H1 (cell line): ENCODE data around the gene SIRT5. TPM values are rescaled to one million over a fixed set of nuclear protein-coding genes. Genes with fewer than 3 reads are reported as not detected.

Source experiments
- CTCF ChIA-PET: fragments of 300-600 bp; sonication (Branson Sonifier 250); formaldehyde crosslinking; loops from one replicate; lab custom pipeline; 2021; ENCODE audit not compliant: partially characterized antibody; lab: Charles Lee
- POLR2A ChIA-PET: fragments of 300-600 bp; sonication (Branson Sonifier 250); formaldehyde crosslinking; loops from one replicate; lab custom pipeline; 2021; ENCODE audit warnings: inconsistent platforms; ENCODE audit not compliant: partially characterized antibody; lab: Charles Lee
- DNase-seq, 2 experiments: peaks; one replicate each; pipeline versions ENCODE4 v3.0.0 to v3.0.0-alpha.2; 2010 to 2022; ENCODE audit warnings: low spot score in 2 of 2, low read depth in 1 of 2, mixed read lengths in 1 of 2
- FAIRE-seq: peaks from 2 replicates; lab custom pipeline; 2011; peaks lifted over from hg19 to GRCh38; lab: Jason Lieb, UNC
- H2AFZ ChIP-seq: 2 replicates; pipeline ENCODE4 v1.8.1; 2012; ENCODE audit warnings: low read length, inconsistent platforms
- H2AK5ac ChIP-seq: 2 replicates; pipeline ENCODE4 v1.6.1; 2013; ENCODE audit warnings: low read depth, low read length
- H2BK120ac ChIP-seq: replicated peaks from 2 replicates; pipeline ENCODE3; 2013; ENCODE audit warnings: low read depth, low read length, inconsistent platforms
- H2BK12ac ChIP-seq: 2 replicates; pipeline ENCODE4 v1.6.1; 2013; ENCODE audit warnings: low read depth, low read length
- H2BK15ac ChIP-seq: 2 replicates; pipeline ENCODE4 v1.6.1; 2013; ENCODE audit warnings: low read length
- H2BK20ac ChIP-seq: 2 replicates; pipeline ENCODE4 v1.6.1; 2013; ENCODE audit warnings: low read length
- H2BK5ac ChIP-seq: 2 replicates; pipeline ENCODE4 v1.6.1; 2013; ENCODE audit warnings: low read depth, low read length
- H3K14ac ChIP-seq: 2 replicates; pipeline ENCODE4 v1.6.1; 2013; ENCODE audit warnings: inconsistent platforms; ENCODE audit not compliant: insufficient read length
- H3K18ac ChIP-seq: 2 replicates; pipeline ENCODE4 v1.6.1; 2013; ENCODE audit warnings: low read length; ENCODE audit errors: extremely low read depth
- H3K23ac ChIP-seq: 2 replicates; pipeline ENCODE4 v1.6.1; 2013; ENCODE audit warnings: inconsistent platforms; ENCODE audit not compliant: insufficient read length
- H3K23me2 ChIP-seq: 2 replicates; pipeline ENCODE4 v1.6.1; 2013; ENCODE audit warnings: low read depth, low read length
- H3K27ac ChIP-seq: 2 replicates; pipeline ENCODE4 v1.6.1; 2011; ENCODE audit warnings: low read depth, low read length, inconsistent platforms
- H3K27me3 ChIP-seq, 4 experiments: replicated peaks in 1 of 4; 1 replicate in 1 of 4; 2 replicates in 3 of 4; pipeline versions ENCODE4 v1.6.1 to v1.8.1; 2011 to 2013; ENCODE audit warnings: low read length in 3 of 4, mild to moderate bottlenecking in 3 of 4, inconsistent platforms in 2 of 4, mixed read lengths in 2 of 4, moderate library complexity in 1 of 4; ENCODE audit not compliant: control insufficient read depth in 3 of 4, insufficient read depth in 3 of 4; ENCODE audit errors: extremely low read depth in 1 of 4
- H3K36me3 ChIP-seq, 4 experiments: 2 replicates each; pipeline versions ENCODE4 v1.6.1 to v1.8.1; 2011 to 2013; ENCODE audit warnings: mild to moderate bottlenecking in 4 of 4, low read length in 3 of 4, moderate library complexity in 2 of 4, control low read depth in 1 of 4, inconsistent platforms in 1 of 4; ENCODE audit not compliant: insufficient read depth in 4 of 4, control insufficient read depth in 2 of 4
- H3K4ac ChIP-seq: replicated peaks from 2 replicates; pipeline ENCODE3; 2013; ENCODE audit warnings: low read length, low read depth, mixed read lengths, inconsistent platforms; ENCODE audit not compliant: insufficient read length
- H3K4me1 ChIP-seq, 4 experiments: replicated peaks in 1 of 4; 1 replicate in 1 of 4; 2 replicates in 3 of 4; pipeline versions ENCODE4 v1.6.1 to v1.8.1; 2011 to 2013; ENCODE audit warnings: low read length in 3 of 4, inconsistent platforms in 2 of 4, mixed read lengths in 1 of 4; ENCODE audit not compliant: insufficient read depth in 4 of 4, control insufficient read depth in 3 of 4
- H3K4me2 ChIP-seq, 2 experiments: 2 replicates each; pipeline versions ENCODE4 v1.6.1 to v1.8.1; 2011 to 2013; ENCODE audit warnings: low read depth in 2 of 2, low read length in 2 of 2, control low read depth in 1 of 2, inconsistent platforms in 1 of 2, mild to moderate bottlenecking in 1 of 2; ENCODE audit not compliant: insufficient read depth in 1 of 2
- H3K4me3 ChIP-seq, 4 experiments: fragments of 200-600, 300-600 bp in 1 of 4; sonication (generic), shearing (Covaris generic), sonication (Bioruptor Twin) in 1 of 4; 2 replicates each; pipeline versions ENCODE4 v1.5.1 to v1.8.1; 2011 to 2016; ENCODE audit warnings: low read length in 4 of 4, low read depth in 3 of 4, control low read depth in 2 of 4, inconsistent platforms in 2 of 4, mild to moderate bottlenecking in 2 of 4, mixed read lengths in 1 of 4, moderate library complexity in 1 of 4; ENCODE audit not compliant: insufficient read depth in 2 of 4; ENCODE audit errors: extremely low read depth in 1 of 4
- H3K56ac ChIP-seq: replicated peaks from 2 replicates; pipeline ENCODE3; 2013; ENCODE audit warnings: low read depth, mild to moderate bottlenecking, mixed read lengths, low read length, inconsistent platforms; ENCODE audit not compliant: insufficient read length
- H3K79me1 ChIP-seq: 2 replicates; pipeline ENCODE4 v1.6.1; 2013; ENCODE audit warnings: low read depth, low read length, control low read depth
- H3K79me2 ChIP-seq, 2 experiments: 2 replicates each; pipeline versions ENCODE4 v1.6.1 to v1.8.1; 2012 to 2013; ENCODE audit warnings: low read length in 2 of 2, mild to moderate bottlenecking in 2 of 2, inconsistent platforms in 1 of 2; ENCODE audit not compliant: insufficient read depth in 2 of 2, control insufficient read depth in 1 of 2
- H3K9ac ChIP-seq, 4 experiments: replicated peaks in 1 of 4; 1 replicate in 1 of 4; 2 replicates in 3 of 4; pipeline versions ENCODE4 v1.6.1 to v1.8.1; 2011 to 2013; ENCODE audit warnings: low read depth in 3 of 4, low read length in 3 of 4, control low read depth in 2 of 4, mild to moderate bottlenecking in 2 of 4, moderate library complexity in 2 of 4, inconsistent platforms in 1 of 4; ENCODE audit errors: extremely low read depth in 1 of 4
- H3K9me3 ChIP-seq, 2 experiments: 2 replicates each; pipeline versions ENCODE4 v1.6.1 to v1.8.1; 2012 to 2013; ENCODE audit warnings: mild to moderate bottlenecking in 2 of 2, moderate library complexity in 2 of 2, control low read depth in 1 of 2, inconsistent platforms in 1 of 2, low read depth in 1 of 2, low read length in 1 of 2, mixed read lengths in 1 of 2; ENCODE audit not compliant: insufficient read depth in 2 of 2
- H4K20me1 ChIP-seq, 2 experiments: replicated peaks in 1 of 2; 2 replicates each; pipeline versions ENCODE3 to v1.8.1; 2011 to 2013; ENCODE audit warnings: inconsistent platforms in 2 of 2, low read length in 2 of 2, mild to moderate bottlenecking in 1 of 2; ENCODE audit not compliant: insufficient read depth in 2 of 2, control insufficient read depth in 1 of 2
- H4K5ac ChIP-seq: 2 replicates; pipeline ENCODE4 v1.6.1; 2013; ENCODE audit warnings: low read length, low read depth, mixed read lengths, inconsistent platforms; ENCODE audit not compliant: insufficient read length
- H4K8ac ChIP-seq: 2 replicates; pipeline ENCODE4 v1.8.0; 2013; ENCODE audit warnings: mild to moderate bottlenecking, moderate library complexity, low read length, inconsistent platforms; ENCODE audit not compliant: insufficient read depth; ENCODE audit errors: extremely low read depth
- H4K91ac ChIP-seq: replicated peaks from 2 replicates; pipeline ENCODE3; 2013; ENCODE audit warnings: low read length, mixed read lengths, inconsistent platforms; ENCODE audit not compliant: insufficient read length
- BCL11A ChIP-seq, 2 experiments: IDR thresholded peaks; one replicate each; pipeline ENCODE4 v1.6.1; 2011; ENCODE audit warnings: low read depth in 2 of 2, low read length in 2 of 2, mild to moderate bottlenecking in 2 of 2
- BRCA1 ChIP-seq: IDR thresholded peaks from 2 replicates; pipeline ENCODE4 v1.6.1; 2012; ENCODE audit warnings: low read depth, low read length, improper control_type of control experiment
- CREB1 ChIP-seq: IDR thresholded peaks from 2 replicates; pipeline ENCODE4 v1.6.1; 2012; ENCODE audit warnings: inconsistent platforms
- EP300 ChIP-seq, 2 experiments: IDR thresholded peaks; 1 replicate in 1 of 2; 2 replicates in 1 of 2; pipeline ENCODE4 v1.6.1; 2011 to 2012; ENCODE audit warnings: low read depth in 2 of 2, low read length in 2 of 2, mild to moderate bottlenecking in 2 of 2, borderline replicate concordance in 1 of 2, inconsistent platforms in 1 of 2, moderate library complexity in 1 of 2
- PHF8 ChIP-seq: fragments of 200-600 bp; sonication (generic); conservative IDR thresholded peaks from 2 replicates; pipeline ENCODE4 v1.7.1; 2012; ENCODE audit warnings: low read depth, mild to moderate bottlenecking, inconsistent platforms, low read length, moderate library complexity
- RBBP5 ChIP-seq: IDR thresholded peaks from 2 replicates; pipeline ENCODE4 v1.7.1; 2012; ENCODE audit warnings: low read depth, mild to moderate bottlenecking, inconsistent platforms, low read length, moderate library complexity, borderline replicate concordance
- RNF2 ChIP-seq: fragments of 200-900, 300-1000 bp; sonication (generic); IDR thresholded peaks from 2 replicates; pipeline ENCODE4 v1.7.1; 2016; ENCODE audit warnings: borderline replicate concordance, low read depth, mild to moderate bottlenecking, antibody characterized with exemption, low read length; ENCODE audit not compliant: poor library complexity, severe bottlenecking; ENCODE audit errors: missing control alignments
- SIN3A ChIP-seq, 2 experiments: IDR thresholded peaks in 1 of 2; conservative IDR thresholded peaks in 1 of 2; 2 replicates each; pipeline ENCODE4 v1.6.1; 2011 to 2012; ENCODE audit warnings: low read length in 2 of 2, improper control_type of control experiment in 1 of 2, low read depth in 1 of 2, mild to moderate bottlenecking in 1 of 2
- SIRT6 ChIP-seq: IDR thresholded peaks from one replicate; pipeline ENCODE4 v1.7.1; 2012; ENCODE audit warnings: low read length, inconsistent platforms
- SP1 ChIP-seq: IDR thresholded peaks from 2 replicates; pipeline ENCODE4 v1.6.1; 2011; ENCODE audit warnings: low read depth, low read length
- TAF7 ChIP-seq: optimal IDR thresholded peaks from 2 replicates; pipeline ENCODE3; 2011; ENCODE audit warnings: low read depth, mild to moderate bottlenecking, inconsistent platforms, low read length, moderate library complexity, borderline replicate concordance
- YY1 ChIP-seq: IDR thresholded peaks from 2 replicates; pipeline ENCODE4 v1.6.1; 2011; ENCODE audit warnings: low read depth, mild to moderate bottlenecking, low read length
- polyA plus RNA-seq, 7 experiments: library from polyadenylated mRNA; depleted of rRNA in 3 of 7; stranded (reverse) in 5 of 7; unstranded in 2 of 7; fragments of >200 nt in 5 of 7; fragments of 200-250 nt in 2 of 7; gene quantifications; 1 replicate in 5 of 7; 2 replicates in 1 of 7; 4 replicates in 1 of 7; pipeline versions ENCODE4 v1.2.1 to v1.2.3, GENCODE V29; 2011 to 2013; ENCODE audit warnings: missing spikeins in 2 of 7, mixed read lengths in 2 of 7
- total RNA-seq: library from RNA; stranded (reverse); fragmentation: NEBNext Ultra II Directional; extraction: Animal tissue kit (Norgen Biotek cat#: 25700); gene quantifications from 2 replicates; pipeline ENCODE4 v1.2.1, GENCODE V29; 2021

The SIRT5 gene
- total and polyA plus RNA-seq, 2 of the 8 experiments (the other 6 are each of a cell fraction or from before 2014, with no cell fraction given), result 7.4 to 14.7 TPM

- Histone ChIP-seq H3K4me1 (peaks cover 0 to 10% (median 2%) of the 10 kb centered on the region in 4 experiments; a peak in 3 of 7 replicates), H3K4me3 (no peak overlapping the region), H3K27ac (no peak overlapping the region), H2BK12ac (no peak overlapping the region), H3K56ac (no peak overlapping the region), H2BK120ac (no peak overlapping the region), H2AFZ (no peak overlapping the region), H3K9ac (no peak overlapping the region), H3K18ac (no peak overlapping the region), H4K5ac (no peak overlapping the region), H2BK5ac (no peak overlapping the region), H3K14ac (no peak overlapping the region), H3K79me1 (no peaks in the 10 kb centered on the region), H3K9me3 (0 out of 4 replicates have a peak, but pooled peaks cover 2 to 3% of the 10 kb centered on the region in 2 experiments), H2AK5ac (no peak overlapping the region), H3K4me2 (no peak overlapping the region), H3K23ac (no peak overlapping the region), H2BK15ac (no peak overlapping the region), H4K20me1 (no peaks in the 10 kb centered on the region), H2BK20ac (no peak overlapping the region), H4K91ac (no peak overlapping the region), H3K4ac (no peak overlapping the region), H3K27me3 (no peaks in the 10 kb centered on the region), H3K79me2 (no peaks in the 10 kb centered on the region), H3K23me2 (no peaks in the 10 kb centered on the region), H3K36me3 (no peaks in the 10 kb centered on the region), H4K8ac (no peak overlapping the region)
- FAIRE-seq (no peak), DNase-seq (no peak)
- POLR2A ChIA-PET, result no interaction called here
- CTCF ChIA-PET, result no interaction called here
- no peak for TF ChIP-seq SIRT6
- no peak for TF ChIP-seq PHF8
- TF ChIP-seq SIN3A (conservative IDR thresholded peaks at IDR 0.05 in 1 of 2, IDR thresholded peaks at IDR 0.05 in 1 of 2; ENCODE audit: low read depth in 1 of 2, low read length in 2 of 2), result no peak
- no peak for TF ChIP-seq YY1
- TF ChIP-seq EP300 (IDR thresholded peaks at IDR 0.05; ENCODE audit: borderline replicate concordance in 1 of 2, low read depth in 2 of 2, low read length in 2 of 2), result no peak
- TF ChIP-seq BCL11A (IDR thresholded peaks at IDR 0.05; ENCODE audit: low read depth in 2 of 2, low read length in 2 of 2), result no peak
- no peak for TF ChIP-seq TAF7
- TF ChIP-seq RNF2, result no peak
- no peak for TF ChIP-seq SP1
- no peak for TF ChIP-seq RBBP5
- TF ChIP-seq CREB1, result no peak
- no peak for TF ChIP-seq BRCA1
These were observed 28.5 kb upstream of the SIRT5 start for GRCh38 chr6:13545885-13546284.
